Panc1 (cell line): ENCODE measurements around the gene SHC1. TPM values are rescaled to one million over a fixed set of nuclear protein-coding genes. Genes with fewer than 3 reads are reported as not detected.

Experiments used
- ATAC-seq: fragments of 200-7000 bp; cut with Tn5 transposase; 2 replicates; pipeline ENCODE4 v1.9.1; 2020; ENCODE audit warnings: mild to moderate bottlenecking, moderate library complexity
- BruUV-seq: library from RNA; stranded (reverse); fragments of 400-500 nt; replicated peaks from 2 replicates; lab custom pipeline; 2021; lab: Mats Ljungman, UMichigan
- CTCF ChIA-PET: fragments of 300-600 bp; sonication (Branson Sonifier 250); formaldehyde crosslinking; loops from one replicate; lab custom pipeline; 2022; ENCODE audit warnings: antibody characterized with exemption; lab: Charles Lee
- POLR2A ChIA-PET: fragments of 300-600 bp; sonication (Branson Sonifier 250); formaldehyde crosslinking; loops from one replicate; lab custom pipeline; 2022; ENCODE audit warnings: antibody characterized with exemption; lab: Charles Lee
- DNase-seq: peaks from one replicate; pipeline ENCODE4 v3.0.0-alpha.2; 2010; ENCODE audit warnings: low read depth, low spot score
- H3K27ac ChIP-seq: 2 replicates; pipeline ENCODE4 v1.5.1; 2011; ENCODE audit warnings: mild to moderate bottlenecking, low read length, inconsistent platforms
- H3K27me3 ChIP-seq: fragments of 200-500 bp; sonication (Bioruptor generic); 2 replicates; pipeline ENCODE4 v1.6.0; 2014; ENCODE audit warnings: low read length, inconsistent platforms; ENCODE audit not compliant: control insufficient read depth, insufficient read depth
- H3K36me3 ChIP-seq: fragments of 200-500 bp; sonication (Bioruptor generic); 2 replicates; pipeline ENCODE4 v1.5.1; 2014; ENCODE audit warnings: inconsistent platforms, mild to moderate bottlenecking, low read length, moderate library complexity; ENCODE audit not compliant: control insufficient read depth, insufficient read depth
- H3K4me1 ChIP-seq: 2 replicates; pipeline ENCODE4 v1.5.1; 2011; ENCODE audit warnings: inconsistent platforms, mild to moderate bottlenecking, low read length, moderate library complexity; ENCODE audit not compliant: control insufficient read depth, insufficient read depth
- H3K4me3 ChIP-seq, 2 experiments: 2 replicates each; pipeline ENCODE4 v1.5.1; 2011 to 2012; ENCODE audit warnings: low read depth in 2 of 2, low read length in 2 of 2, mild to moderate bottlenecking in 2 of 2, inconsistent platforms in 1 of 2, moderate library complexity in 1 of 2
- H3K9me3 ChIP-seq: fragments of 200-500 bp; sonication (Bioruptor generic); 2 replicates; pipeline ENCODE4 v1.5.1; 2014; ENCODE audit warnings: low read depth, mild to moderate bottlenecking, inconsistent platforms, low read length, moderate library complexity; ENCODE audit not compliant: control insufficient read depth, insufficient read depth
- POLR2AphosphoS5 ChIP-seq: IDR thresholded peaks from 2 replicates; pipeline ENCODE4 v1.6.1; 2012; ENCODE audit warnings: mild to moderate bottlenecking, low read depth, low read length, moderate library complexity
- SIN3A ChIP-seq: IDR thresholded peaks from 2 replicates; pipeline ENCODE4 v1.6.1; 2012; ENCODE audit warnings: low read depth, mild to moderate bottlenecking, low read length, moderate library complexity, borderline replicate concordance; ENCODE audit not compliant: insufficient read depth
- TCF7L2 ChIP-seq: IDR thresholded peaks from 2 replicates; pipeline ENCODE4 v1.6.1; 2011; ENCODE audit warnings: mild to moderate bottlenecking, low read depth, low read length, inconsistent platforms
- in situ Hi-C: cut with HindIII; loops from 2 replicates; pipeline ENCODE4 v1.10.0; 2016; ENCODE audit warnings: low sequenced_read_pairs, low pct_unique_long_range_greater_than_20kb
- intact Hi-C: fragments of 100-400 bp; cut with micrococcal nuclease; formaldehyde crosslinking; loops from one replicate; pipeline ENCODE4 v1.10.0; 2022; ENCODE audit not compliant: unreplicated experiment
- total RNA-seq: library from RNA; stranded (reverse); gene quantifications from one replicate; pipeline ENCODE4 v1.2.1, GENCODE V29; 2021; ENCODE audit not compliant: unreplicated experiment
- TF ChIP-seq, protein P1 (sequence below): fragments of 450-650 bp; IDR thresholded peaks from 2 replicates; pipeline ENCODE4 v1.5.1; 2017; ENCODE audit warnings: mild to moderate bottlenecking
- TF ChIP-seq, protein P2 (sequence below), 2 experiments: IDR thresholded peaks; 2 replicates each; pipeline ENCODE4 v1.6.1; 2011 to 2012; ENCODE audit warnings: low read depth in 2 of 2, control low read depth in 1 of 2, low read length in 1 of 2, mild to moderate bottlenecking in 1 of 2, moderate library complexity in 1 of 2; ENCODE audit not compliant: insufficient read depth in 1 of 2

The SHC1 gene
- total RNA-seq, 1 experiment from 2014 or later, result 373 TPM

DNA sequence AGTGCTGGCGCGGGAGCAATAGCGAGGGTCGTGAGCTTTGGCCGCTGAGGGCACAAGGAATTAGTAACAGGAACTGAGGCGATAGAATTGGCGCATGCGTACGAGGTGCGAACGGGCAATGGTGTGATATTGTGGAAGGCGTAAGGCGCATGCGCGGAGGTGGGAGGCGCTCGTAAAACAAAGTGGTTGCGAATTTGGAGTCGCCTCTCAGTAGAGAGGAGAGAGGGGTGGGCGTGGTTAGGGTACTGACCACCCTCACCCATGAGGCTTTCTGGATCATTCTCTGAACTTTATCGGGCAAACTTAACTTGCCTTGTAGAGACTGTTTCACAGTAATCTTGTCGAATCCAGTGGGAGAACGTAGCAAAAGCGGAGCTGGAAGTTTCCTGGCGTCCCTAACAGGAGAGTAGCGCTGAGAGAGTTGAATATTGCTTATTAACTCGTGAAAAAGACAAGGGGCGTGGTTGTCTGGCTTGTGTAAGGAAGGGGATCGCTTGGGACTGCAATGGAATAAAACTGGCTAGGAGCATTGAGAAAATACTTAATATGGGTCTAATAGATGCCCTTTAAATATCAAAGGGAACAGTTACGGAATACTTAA lies 4.4 kb upstream of the SHC1 start:
- H3K27me3 ChIP-seq, result no peaks in the 10 kb centered on the region
- ChIA-PET CTCF (interaction anchor here (1.0 kb wide), 1 partner anchor 42 kb away, joined by 3 read pairs; no protein-coding TSS in a partner anchor), POLR2A (interaction anchor here (0.5 to 1.1 kb wide), 3 partner anchors 21 to 703 kb away, joined by 3 to 4 read pairs (median 3); no protein-coding TSS in a partner anchor)
- peaks cover 44% of the 10 kb centered on the region for H3K4me1 ChIP-seq
- ATAC-seq (peak; percentile 54), DNase-seq (peak; percentile 98)
- no peaks in the 10 kb centered on the region for H3K9me3 ChIP-seq
- H3K36me3 ChIP-seq, result peaks cover 11% of the 10 kb centered on the region
- in situ Hi-C loops (no loop called here), intact Hi-C loops (no loop called here)
- peak overlapping the region; percentile 98 for H3K27ac ChIP-seq
- TF ChIP-seq, protein P1, sequence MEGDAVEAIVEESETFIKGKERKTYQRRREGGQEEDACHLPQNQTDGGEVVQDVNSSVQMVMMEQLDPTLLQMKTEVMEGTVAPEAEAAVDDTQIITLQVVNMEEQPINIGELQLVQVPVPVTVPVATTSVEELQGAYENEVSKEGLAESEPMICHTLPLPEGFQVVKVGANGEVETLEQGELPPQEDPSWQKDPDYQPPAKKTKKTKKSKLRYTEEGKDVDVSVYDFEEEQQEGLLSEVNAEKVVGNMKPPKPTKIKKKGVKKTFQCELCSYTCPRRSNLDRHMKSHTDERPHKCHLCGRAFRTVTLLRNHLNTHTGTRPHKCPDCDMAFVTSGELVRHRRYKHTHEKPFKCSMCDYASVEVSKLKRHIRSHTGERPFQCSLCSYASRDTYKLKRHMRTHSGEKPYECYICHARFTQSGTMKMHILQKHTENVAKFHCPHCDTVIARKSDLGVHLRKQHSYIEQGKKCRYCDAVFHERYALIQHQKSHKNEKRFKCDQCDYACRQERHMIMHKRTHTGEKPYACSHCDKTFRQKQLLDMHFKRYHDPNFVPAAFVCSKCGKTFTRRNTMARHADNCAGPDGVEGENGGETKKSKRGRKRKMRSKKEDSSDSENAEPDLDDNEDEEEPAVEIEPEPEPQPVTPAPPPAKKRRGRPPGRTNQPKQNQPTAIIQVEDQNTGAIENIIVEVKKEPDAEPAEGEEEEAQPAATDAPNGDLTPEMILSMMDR, result no peak
- TF ChIP-seq TCF7L2 (peak; percentile 94), SIN3A (no peak), POLR2AphosphoS5 (peak; percentile 87)
- TF ChIP-seq, protein P2, sequence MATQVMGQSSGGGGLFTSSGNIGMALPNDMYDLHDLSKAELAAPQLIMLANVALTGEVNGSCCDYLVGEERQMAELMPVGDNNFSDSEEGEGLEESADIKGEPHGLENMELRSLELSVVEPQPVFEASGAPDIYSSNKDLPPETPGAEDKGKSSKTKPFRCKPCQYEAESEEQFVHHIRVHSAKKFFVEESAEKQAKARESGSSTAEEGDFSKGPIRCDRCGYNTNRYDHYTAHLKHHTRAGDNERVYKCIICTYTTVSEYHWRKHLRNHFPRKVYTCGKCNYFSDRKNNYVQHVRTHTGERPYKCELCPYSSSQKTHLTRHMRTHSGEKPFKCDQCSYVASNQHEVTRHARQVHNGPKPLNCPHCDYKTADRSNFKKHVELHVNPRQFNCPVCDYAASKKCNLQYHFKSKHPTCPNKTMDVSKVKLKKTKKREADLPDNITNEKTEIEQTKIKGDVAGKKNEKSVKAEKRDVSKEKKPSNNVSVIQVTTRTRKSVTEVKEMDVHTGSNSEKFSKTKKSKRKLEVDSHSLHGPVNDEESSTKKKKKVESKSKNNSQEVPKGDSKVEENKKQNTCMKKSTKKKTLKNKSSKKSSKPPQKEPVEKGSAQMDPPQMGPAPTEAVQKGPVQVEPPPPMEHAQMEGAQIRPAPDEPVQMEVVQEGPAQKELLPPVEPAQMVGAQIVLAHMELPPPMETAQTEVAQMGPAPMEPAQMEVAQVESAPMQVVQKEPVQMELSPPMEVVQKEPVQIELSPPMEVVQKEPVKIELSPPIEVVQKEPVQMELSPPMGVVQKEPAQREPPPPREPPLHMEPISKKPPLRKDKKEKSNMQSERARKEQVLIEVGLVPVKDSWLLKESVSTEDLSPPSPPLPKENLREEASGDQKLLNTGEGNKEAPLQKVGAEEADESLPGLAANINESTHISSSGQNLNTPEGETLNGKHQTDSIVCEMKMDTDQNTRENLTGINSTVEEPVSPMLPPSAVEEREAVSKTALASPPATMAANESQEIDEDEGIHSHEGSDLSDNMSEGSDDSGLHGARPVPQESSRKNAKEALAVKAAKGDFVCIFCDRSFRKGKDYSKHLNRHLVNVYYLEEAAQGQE (IDR thresholded peaks at IDR 0.05; ENCODE audit: insufficient read depth in 1 of 2, low read depth in 2 of 2, low read length in 1 of 2), result no peak
- BruUV-seq, result no TSS peak
- H3K4me3 ChIP-seq, result peak overlapping the region; percentile 77 to 88

DNA sequence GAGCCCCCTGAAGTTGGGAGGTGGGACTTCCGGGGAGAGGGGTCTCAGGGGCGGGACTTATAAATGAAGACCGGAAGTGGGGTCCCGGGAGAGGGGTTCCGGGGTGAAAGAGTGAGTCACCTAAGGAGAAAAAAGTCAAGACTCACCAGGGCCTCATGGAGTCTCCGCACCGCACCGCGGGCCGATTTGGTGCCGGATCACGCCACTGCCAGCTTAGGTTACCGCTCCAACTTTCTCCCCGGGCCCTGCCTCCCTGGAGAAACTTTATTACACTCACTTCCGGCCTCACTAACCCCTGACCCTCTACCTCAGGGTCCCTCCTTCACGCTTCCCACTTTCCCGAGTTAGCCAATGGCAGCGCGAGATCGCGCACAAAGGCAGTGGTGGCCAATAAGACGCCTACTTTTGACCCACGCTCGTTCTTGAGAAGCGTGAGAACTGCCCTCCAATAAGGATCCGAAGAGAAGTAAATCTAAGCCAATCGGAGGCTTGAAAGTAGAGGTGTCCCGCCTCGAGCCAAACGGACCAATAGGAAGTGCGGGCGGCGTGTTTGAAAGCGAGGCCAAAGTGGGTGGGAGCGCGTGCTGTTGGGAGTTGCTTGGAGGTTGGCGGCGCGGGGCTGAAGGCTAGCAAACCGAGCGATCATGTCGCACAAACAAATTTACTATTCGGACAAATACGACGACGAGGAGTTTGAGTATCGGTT lies 3.7 kb upstream of the SHC1 start, which contains the start of gene CKS1B:
CKS1B (plus strand) TSS at position 580 of the 706 bp plus-strand sequence; CDS start at position 645, 65 bp downstream.
- ChIA-PET CTCF (interaction anchor here (0.7 to 1.0 kb wide), 4 partner anchors 18 to 43 kb away, joined by 3 to 17 read pairs (median 3); no protein-coding TSS in a partner anchor), POLR2A (interaction anchor here (0.5 to 1.2 kb wide), 6 partner anchors 8 to 702 kb away, joined by 3 to 15 read pairs (median 5); partner anchors contain the start of genes FLAD1 and PBXIP1)

More for the DNA sequence above, 3.7 kb upstream of the SHC1 start, which contains the start of gene CKS1B:
- peak within 1 kb of the TSS; percentile 77 to 88 for H3K4me3 ChIP-seq
- H3K27ac ChIP-seq, result peak within 1 kb of the TSS; percentile 98
- DNase-seq (peak; percentile 99), ATAC-seq (peak; percentile 81)
- BruUV-seq, result no TSS peak
- in situ Hi-C loops, result no loop called here
- H3K36me3 ChIP-seq, result peaks cover 8% of the 10 kb centered on the region
- peaks cover 44% of the 10 kb centered on the region for H3K4me1 ChIP-seq
- H3K9me3 ChIP-seq, result no peaks in the 10 kb centered on the region
- TF ChIP-seq POLR2AphosphoS5 (peak; percentile 79; the same call in 1 of the 2 replicates), TCF7L2 (peak; percentile 100), SIN3A (peak; percentile 76)
- TF ChIP-seq, protein P2 (IDR thresholded peaks at IDR 0.05; ENCODE audit: insufficient read depth in 1 of 2, low read depth in 2 of 2, low read length in 1 of 2), result no peak
- TF ChIP-seq, protein P1, result no peak
- no peaks in the 10 kb centered on the region for H3K27me3 ChIP-seq
- intact Hi-C loops, result no loop called here
